ENCODE measurements around the gene NANOS2. TPM values are rescaled to one million over a fixed set of nuclear protein-coding genes. Genes with fewer than 3 reads are reported as not detected.

Gene NANOS2
- total RNA-seq, 1 donor from 2014 or later = not detected

GRCh38 chr19:45958320-45958719 is 43.7 kb upstream of the NANOS2 start:
- H3K27me3 Mint-ChIP-seq (ENCODE audit: low read depth) = peaks cover 20% of the 10 kb centered on the region
- no peaks in the 10 kb centered on the region for H3K9me3 Mint-ChIP-seq
- no peak overlapping the region for H3K4me3 Mint-ChIP-seq
- DNase-seq (ENCODE audit: low read depth, low spot score) = no peak
- no peak for TF ChIP-seq CTCF (conservative IDR thresholded peaks at IDR 0.05)
- H3K4me1 Mint-ChIP-seq = peaks cover 62% of the 10 kb centered on the region
- H3K27ac Mint-ChIP-seq (ENCODE audit: unreplicated experiment) = no peak overlapping the region
- peaks cover 7% of the 10 kb centered on the region for H3K36me3 Mint-ChIP-seq (ENCODE audit: low read depth)

- peak overlapping the region; percentile 52 for H3K4me3 Mint-ChIP-seq
- peaks cover 22% of the 10 kb centered on the region for H3K27me3 Mint-ChIP-seq (ENCODE audit: low read depth)
- no peaks in the 10 kb centered on the region for H3K9me3 Mint-ChIP-seq
- peaks cover 67% of the 10 kb centered on the region for H3K4me1 Mint-ChIP-seq
- DNase-seq (ENCODE audit: low read depth, low spot score) = peak; percentile 43
- TF ChIP-seq CTCF (conservative IDR thresholded peaks at IDR 0.05) = no peak
- H3K36me3 Mint-ChIP-seq (ENCODE audit: low read depth) = peaks cover 7% of the 10 kb centered on the region
- no peak overlapping the region for H3K27ac Mint-ChIP-seq (ENCODE audit: unreplicated experiment)
Observed at GRCh38 chr19:45955905-45956608, 41.5 kb upstream of the NANOS2 start.

- peaks cover 7% of the 10 kb centered on the region for H3K36me3 Mint-ChIP-seq (ENCODE audit: low read depth)
- H3K4me3 Mint-ChIP-seq = peak overlapping the region; percentile 1
- peaks cover 51% of the 10 kb centered on the region for H3K4me1 Mint-ChIP-seq
- H3K27ac Mint-ChIP-seq (ENCODE audit: unreplicated experiment) = peak overlapping the region; percentile 93
- peaks cover 18% of the 10 kb centered on the region for H3K27me3 Mint-ChIP-seq (ENCODE audit: low read depth)
- H3K9me3 Mint-ChIP-seq = no peaks in the 10 kb centered on the region
- TF ChIP-seq CTCF (conservative IDR thresholded peaks at IDR 0.05) = no peak
- DNase-seq (ENCODE audit: low read depth, low spot score) = peak; percentile 76
Observed at GRCh38 chr19:45954156-45954555, 39.6 kb upstream of the NANOS2 start.

- no peak for DNase-seq (ENCODE audit: low read depth, low spot score)
- no peak for TF ChIP-seq CTCF (conservative IDR thresholded peaks at IDR 0.05)
- Mint-ChIP-seq H3K4me1 (peaks cover 46% of the 10 kb centered on the region), H3K4me3 (peak overlapping the region; percentile 79), H3K27ac (ENCODE audit: unreplicated experiment) (peak overlapping the region; percentile 93), H3K9me3 (no peaks in the 10 kb centered on the region), H3K27me3 (ENCODE audit: low read depth) (peaks cover 18% of the 10 kb centered on the region), H3K36me3 (ENCODE audit: low read depth) (peaks cover 5% of the 10 kb centered on the region)
Observed at GRCh38 chr19:45953676-45954075, 39.1 kb upstream of the NANOS2 start.

GRCh38 chr19:45952686-45953505 is 38.3 kb upstream of the NANOS2 start:
- Mint-ChIP-seq H3K27me3 (ENCODE audit: low read depth) (peaks cover 20% of the 10 kb centered on the region), H3K4me3 (peak overlapping the region; percentile 79), H3K9me3 (no peaks in the 10 kb centered on the region), H3K36me3 (ENCODE audit: low read depth) (peaks cover 2% of the 10 kb centered on the region), H3K4me1 (peaks cover 39% of the 10 kb centered on the region), H3K27ac (ENCODE audit: unreplicated experiment) (peak overlapping the region; percentile 93)
- no peak for TF ChIP-seq CTCF (conservative IDR thresholded peaks at IDR 0.05)
- DNase-seq (ENCODE audit: low read depth, low spot score) = peak; percentile 66

Measured in neural crest cell (in vitro differentiated cells).